ENCODE data around the gene LIG1.
A peak's percentile ranks its signal among the peaks of the same experiment; 100 is the strongest.
"Not testable (repeated sequence)": the region's sequence is repeated elsewhere in the genome, so short reads cannot be mapped to it uniquely, and the experiment has no call there.

Gene LIG1

GRCh38 chr19:48122421-48122820 lies 47.7 kb downstream of the LIG1 start:
- DNase-seq (ENCODE audit: extremely low read depth in 1 of 2, low read depth in 1 of 2) = no peak

GRCh38 chr19:48121909-48122371 lies 48.2 kb downstream of the LIG1 start:
- no peak for DNase-seq (ENCODE audit: extremely low read depth in 1 of 2, low read depth in 1 of 2)

GRCh38 chr19:48121066-48121465 lies 49.1 kb downstream of the LIG1 start:
- no peak for DNase-seq (ENCODE audit: extremely low read depth in 1 of 2, low read depth in 1 of 2)

- DNase-seq (ENCODE audit: extremely low read depth in 1 of 2, low read depth in 1 of 2) = no peak
Observed at GRCh38 chr19:48120505-48120904, 49.6 kb downstream of the LIG1 start.

GRCh38 chr19:48118131-48118517 lies 52.0 kb downstream of the LIG1 start:
- no peak for DNase-seq (ENCODE audit: extremely low read depth in 1 of 2, low read depth in 1 of 2)

- DNase-seq (ENCODE audit: extremely low read depth in 1 of 2, low read depth in 1 of 2) = no peak
Observed at GRCh38 chr19:48117515-48118130, 52.5 kb downstream of the LIG1 start.

- no peak for DNase-seq (ENCODE audit: extremely low read depth in 1 of 2, low read depth in 1 of 2)
Observed at GRCh38 chr19:48113190-48113917, 56.8 kb downstream of the LIG1 start.

- DNase-seq (ENCODE audit: extremely low read depth in 1 of 2, low read depth in 1 of 2) = no peak
Observed at GRCh38 chr19:48111280-48111679, 58.9 kb downstream of the LIG1 start.

GRCh38 chr19:48110350-48110966 lies 59.7 kb downstream of the LIG1 start, which contains the start of gene PLA2G4C:
Gene PLA2G4C, minus strand, starts transcription at chr19:48110817. Its CDS starts 4,288 bp downstream, at chr19:48106529.
- DNase-seq (ENCODE audit: extremely low read depth in 1 of 2, low read depth in 1 of 2) = peak; percentile 55 to 71

GRCh38 chr19:48108997-48109782 lies 61.0 kb downstream of the LIG1 start:
- no peak for DNase-seq (ENCODE audit: extremely low read depth in 1 of 2, low read depth in 1 of 2)

GRCh38 chr19:48103922-48104321 lies 66.2 kb downstream of the LIG1 start:
- DNase-seq (ENCODE audit: extremely low read depth in 1 of 2, low read depth in 1 of 2) = no peak

GRCh38 chr19:48102870-48103751 lies 67.0 kb downstream of the LIG1 start:
- no peak for DNase-seq (ENCODE audit: extremely low read depth in 1 of 2, low read depth in 1 of 2)

GRCh38 chr19:48095612-48096175 lies 74.5 kb downstream of the LIG1 start:
- DNase-seq (ENCODE audit: extremely low read depth in 1 of 2, low read depth in 1 of 2) = no peak

GRCh38 chr19:48094855-48095203 lies 75.3 kb downstream of the LIG1 start:
- no peak for DNase-seq (ENCODE audit: extremely low read depth in 1 of 2, low read depth in 1 of 2)

GRCh38 chr19:48094129-48094854 lies 75.9 kb downstream of the LIG1 start:
- no peak for DNase-seq (ENCODE audit: extremely low read depth in 1 of 2, low read depth in 1 of 2)

GRCh38 chr19:48091111-48091718 lies 78.9 kb downstream of the LIG1 start:
- not testable (repeated sequence) for DNase-seq (ENCODE audit: extremely low read depth in 1 of 2, low read depth in 1 of 2)

GRCh38 chr19:48090281-48090802 lies 79.8 kb downstream of the LIG1 start:
- DNase-seq (ENCODE audit: extremely low read depth in 1 of 2, low read depth in 1 of 2) = no peak

GRCh38 chr19:48088991-48089390 lies 81.2 kb downstream of the LIG1 start:
- not testable (repeated sequence) for DNase-seq (ENCODE audit: extremely low read depth in 1 of 2, low read depth in 1 of 2)
